GM23338 (cell line): ENCODE results near the gene DCANP1. TPM values are rescaled to one million over a fixed set of nuclear protein-coding genes. Genes with fewer than 3 reads are reported as not detected.

Source experiments
- CREB1 ChIP-seq: fragments of 250-450 bp; sonication (Bioruptor Pico); IDR thresholded peaks from 2 replicates; pipeline ENCODE4 v1.5.0; 2020; ENCODE audit warnings: low read depth, mild to moderate bottlenecking, moderate library complexity
- EZH2 ChIP-seq: fragments of 200-600 bp; sonication (generic); IDR thresholded peaks from one replicate; pipeline ENCODE4 v1.8.0; 2017; ENCODE audit warnings: antibody characterized with exemption, mild to moderate bottlenecking, low read depth; ENCODE audit not compliant: unreplicated experiment
- JUNB ChIP-seq: IDR thresholded peaks from one replicate; pipeline ENCODE4 v1.6.1; 2016; ENCODE audit warnings: antibody characterized with exemption; ENCODE audit not compliant: unreplicated experiment
- REST ChIP-seq: IDR thresholded peaks from one replicate; pipeline ENCODE4 v1.6.1; 2018; ENCODE audit warnings: antibody characterized with exemption; ENCODE audit not compliant: unreplicated experiment
- STAT1 ChIP-seq: IDR thresholded peaks from one replicate; pipeline ENCODE4 v1.6.1; 2016; ENCODE audit warnings: antibody characterized with exemption; ENCODE audit not compliant: unreplicated experiment
- ZNF114 ChIP-seq: fragments of 250-450 bp; sonication (Bioruptor Pico); IDR thresholded peaks from 2 replicates; pipeline ENCODE4 v1.5.0; 2020; ENCODE audit warnings: mild to moderate bottlenecking, moderate library complexity
- ZNF462 ChIP-seq: fragments of 250-450 bp; sonication (Bioruptor Pico); IDR thresholded peaks from 2 replicates; pipeline ENCODE4 v1.5.0; 2020; ENCODE audit warnings: mild to moderate bottlenecking, moderate library complexity
- polyA plus RNA-seq: library from polyadenylated mRNA; unstranded; fragments of >200 nt; fragmentation: Nextera tagmentation; extraction: Ambion mirVana; gene quantifications from 2 replicates; pipeline ENCODE4 v1.2.1, GENCODE V29; 2016
- total RNA-seq: library from RNA; depleted of rRNA; stranded (reverse); fragments of >200 nt; shearing (Covaris generic); gene quantifications from 2 replicates; pipeline ENCODE4 v1.2.3, GENCODE V29; 2014

Gene DCANP1
- total and polyA plus RNA-seq, 2 experiments from 2014 or later: not detected

- no peak for TF ChIP-seq REST
- TF ChIP-seq JUNB: no peak
- no peak for TF ChIP-seq STAT1
- TF ChIP-seq CREB1 (CRISPR knock-in tag): no peak
- TF ChIP-seq ZNF462: no peak
- TF ChIP-seq ZNF114: no peak
- no peak for TF ChIP-seq EZH2
Measured at GRCh38 chr5:135443161-135443960, 3.8 kb downstream of the DCANP1 start (continued).
